Smooth muscle cell (in vitro differentiated cells): Measurements from ENCODE around the gene KLF9. TPM values are rescaled to one million over a fixed set of nuclear protein-coding genes. Genes with fewer than 3 reads are reported as not detected.

ENCODE experiments used
- DNase-seq: peaks from one replicate; lab custom pipeline; 2025; ENCODE audit not compliant: unreplicated experiment; lab: John Stamatoyannopoulos, UW
- H2AFZ ChIP-seq: fragments of 200-600 bp; sonication (generic); 2 replicates; pipeline ENCODE4 v1.6.0; 2016; ENCODE audit warnings: antibody characterized with exemption, low read depth, mild to moderate bottlenecking
- H3F3A ChIP-seq: fragments of 200-600 bp; sonication (generic); 2 replicates; pipeline ENCODE4 v1.6.0; 2017; ENCODE audit warnings: antibody characterized with exemption, low read depth
- H3K27ac ChIP-seq: fragments of 200-600 bp; sonication (generic); 2 replicates; pipeline ENCODE4 v1.5.1; 2016; ENCODE audit warnings: low read depth, mild to moderate bottlenecking
- H3K27me3 ChIP-seq: fragments of 200-600 bp; sonication (generic); 2 replicates; pipeline ENCODE4 v1.6.1; 2016; ENCODE audit warnings: low read depth, mild to moderate bottlenecking
- H3K36me3 ChIP-seq: fragments of 200-600 bp; sonication (generic); 2 replicates; pipeline ENCODE4 v1.5.1; 2016; ENCODE audit warnings: low read depth
- H3K4me1 ChIP-seq: fragments of 200-600 bp; sonication (generic); 2 replicates; pipeline ENCODE4 v1.5.1; 2016; ENCODE audit warnings: low read depth
- H3K4me2 ChIP-seq: fragments of 200-600 bp; sonication (generic); 2 replicates; pipeline ENCODE4 v1.6.0; 2016; ENCODE audit warnings: mild to moderate bottlenecking
- H3K4me3 ChIP-seq: fragments of 200-600 bp; sonication (generic); 2 replicates; pipeline ENCODE4 v1.5.1; 2016; ENCODE audit warnings: mild to moderate bottlenecking
- H3K79me2 ChIP-seq: fragments of 200-600 bp; sonication (generic); 2 replicates; pipeline ENCODE4 v1.6.0; 2016; ENCODE audit warnings: low read depth, mild to moderate bottlenecking
- H3K9ac ChIP-seq: fragments of 200-600 bp; sonication (generic); 2 replicates; pipeline ENCODE4 v1.6.0; 2016; ENCODE audit warnings: low read depth
- H3K9me3 ChIP-seq: fragments of 200-600 bp; sonication (generic); replicated peaks from 2 replicates; pipeline ENCODE4 v1.5.1; 2016; ENCODE audit warnings: low read depth
- H4K20me1 ChIP-seq: fragments of 200-600 bp; sonication (generic); 2 replicates; pipeline ENCODE4 v1.6.0; 2016; ENCODE audit warnings: low read depth
- CTCF ChIP-seq: fragments of 200-600 bp; sonication (generic); IDR thresholded peaks from 2 replicates; pipeline ENCODE4 v1.5.1; 2017; ENCODE audit warnings: borderline replicate concordance, mild to moderate bottlenecking, antibody characterized with exemption; ENCODE audit not compliant: insufficient read depth, poor library complexity, severe bottlenecking
- WGBS: methylation state at CpG from one replicate; pipeline ENCODE4 v1.1.7; 2016; ENCODE audit warnings: low lambda C conversion rate; 5-methylcytosine and 5-hydroxymethylcytosine counted together
- polyA plus RNA-seq: library from polyadenylated mRNA; unstranded; fragments of >200 nt; fragmentation: Nextera tagmentation; extraction: Ambion mirVana; gene quantifications from 2 replicates; pipeline ENCODE4 v1.2.1, GENCODE V29; 2016
- total RNA-seq: library from RNA; depleted of rRNA; stranded (reverse); fragments of >200 nt; gene quantifications from 2 replicates; pipeline ENCODE4 v1.2.3, GENCODE V29; 2014

KLF9 gene
- total and polyA plus RNA-seq, 2 experiments from 2014 or later: 2.9 to 13.5 TPM

GRCh38 chr9:70387663-70388062 lies 26.8 kb downstream of the KLF9 start:
- Histone ChIP-seq H3F3A (no peaks in the 10 kb centered on the region), H4K20me1 (peaks cover 83% of the 10 kb centered on the region), H3K36me3 (no peaks in the 10 kb centered on the region), H3K27ac (no peak overlapping the region), H3K9me3 (no peaks in the 10 kb centered on the region), H2AFZ (no peak overlapping the region), H3K4me1 (peaks cover 7% of the 10 kb centered on the region), H3K27me3 (no peaks in the 10 kb centered on the region), H3K9ac (no peak overlapping the region), H3K4me3 (no peak overlapping the region), H3K79me2 (peaks cover 3% of the 10 kb centered on the region), H3K4me2 (no peak overlapping the region)
- DNase-seq: no peak
- TF ChIP-seq CTCF: no peak
- WGBS: 93% methylated on average over 23 of the region's 23 CpGs

GRCh38 chr9:70385426-70385825 lies 29.0 kb downstream of the KLF9 start:
- Histone ChIP-seq H3K36me3 (no peaks in the 10 kb centered on the region), H3K27ac (no peak overlapping the region), H3K9ac (no peak overlapping the region), H3K9me3 (no peaks in the 10 kb centered on the region), H4K20me1 (peaks cover 61% of the 10 kb centered on the region), H3K4me1 (peaks cover under 1% of the 10 kb centered on the region), H3F3A (no peaks in the 10 kb centered on the region), H3K79me2 (peaks cover 3% of the 10 kb centered on the region), H2AFZ (no peak overlapping the region), H3K4me3 (no peak overlapping the region), H3K27me3 (no peaks in the 10 kb centered on the region), H3K4me2 (no peak overlapping the region)
- WGBS: 61% methylated on average over 3 of the region's 3 CpGs
- no peak for DNase-seq
- no peak for TF ChIP-seq CTCF

GRCh38 chr9:70382709-70383605 lies 31.5 kb downstream of the KLF9 start:
- H2AFZ ChIP-seq: no peak overlapping the region
- no peaks in the 10 kb centered on the region for H3K4me1 ChIP-seq
- no peak for DNase-seq
- 88% methylated on average over 9 of the region's 9 CpGs for WGBS
- no peak overlapping the region for H3K27ac ChIP-seq
- no peak overlapping the region for H3K4me3 ChIP-seq
- no peaks in the 10 kb centered on the region for H3K27me3 ChIP-seq
- H3K79me2 ChIP-seq: no peaks in the 10 kb centered on the region
- H3F3A ChIP-seq: no peaks in the 10 kb centered on the region
- H3K36me3 ChIP-seq: no peaks in the 10 kb centered on the region
- H3K9me3 ChIP-seq: no peaks in the 10 kb centered on the region
- H4K20me1 ChIP-seq: peaks cover 36% of the 10 kb centered on the region
- H3K4me2 ChIP-seq: no peak overlapping the region
- TF ChIP-seq CTCF: no peak
- no peak overlapping the region for H3K9ac ChIP-seq
